ENCODE results near the gene DNAJB14.
A peak's percentile ranks its signal among the peaks of the same experiment; 100 is the strongest.
"Not testable (repeated sequence)": the region's sequence is repeated elsewhere in the genome, so short reads cannot be mapped to it uniquely, and the experiment has no call there.

The DNAJB14 gene

GRCh38 chr4:99946356-99947189, at the start of gene DNAJB14:
TSS of gene DNAJB14 (minus strand) at chr4:99946618. CDS start at chr4:99946571, 47 bp downstream.
- Mint-ChIP-seq H3K27ac (peak within 1 kb of the TSS; percentile 99), H3K27me3 (ENCODE audit: low read depth) (no peaks in the 10 kb centered on the region), H3K9me3 (peaks cover 8% of the 10 kb centered on the region), H3K4me3 (peak within 1 kb of the TSS; percentile 99), H3K4me1 (ENCODE audit: low read depth) (peaks cover 33% of the 10 kb centered on the region), H3K36me3 (ENCODE audit: low read depth) (peaks cover 39% of the 10 kb centered on the region)
- peak; percentile 84 for DNase-seq (ENCODE audit: low spot score)

- DNase-seq (ENCODE audit: low spot score), result no peak
- H3K27ac Mint-ChIP-seq, result no peak overlapping the region
- peaks cover 12% of the 10 kb centered on the region for H3K27me3 Mint-ChIP-seq (ENCODE audit: low read depth)
- H3K36me3 Mint-ChIP-seq (ENCODE audit: low read depth), result no peaks in the 10 kb centered on the region
- no peak overlapping the region for H3K4me3 Mint-ChIP-seq
- H3K9me3 Mint-ChIP-seq, result no peaks in the 10 kb centered on the region
- no peaks in the 10 kb centered on the region for H3K4me1 Mint-ChIP-seq (ENCODE audit: low read depth)
Observed at GRCh38 chr4:99991741-99992140, 45.3 kb upstream of the DNAJB14 start.

- Mint-ChIP-seq H3K36me3 (ENCODE audit: low read depth) (no peaks in the 10 kb centered on the region), H3K27me3 (ENCODE audit: low read depth) (peaks cover 16% of the 10 kb centered on the region), H3K9me3 (no peaks in the 10 kb centered on the region), H3K27ac (no peak overlapping the region), H3K4me3 (no peak overlapping the region), H3K4me1 (ENCODE audit: low read depth) (no peaks in the 10 kb centered on the region)
- DNase-seq (ENCODE audit: low spot score), result no peak
Observed at GRCh38 chr4:99987681-99988080, 41.3 kb upstream of the DNAJB14 start.

GRCh38 chr4:99986792-99987191, 40.4 kb upstream of the DNAJB14 start:
- no peaks in the 10 kb centered on the region for H3K36me3 Mint-ChIP-seq (ENCODE audit: low read depth)
- H3K9me3 Mint-ChIP-seq, result no peaks in the 10 kb centered on the region
- H3K4me1 Mint-ChIP-seq (ENCODE audit: low read depth), result no peaks in the 10 kb centered on the region
- DNase-seq (ENCODE audit: low spot score), result no peak
- no peak overlapping the region for H3K27ac Mint-ChIP-seq
- peaks cover 19% of the 10 kb centered on the region for H3K27me3 Mint-ChIP-seq (ENCODE audit: low read depth)
- no peak overlapping the region for H3K4me3 Mint-ChIP-seq

- no peak for DNase-seq (ENCODE audit: low spot score)
- Mint-ChIP-seq H3K4me3 (no peak overlapping the region), H3K27ac (no peak overlapping the region), H3K27me3 (ENCODE audit: low read depth) (peaks cover 26% of the 10 kb centered on the region), H3K9me3 (no peaks in the 10 kb centered on the region), H3K36me3 (ENCODE audit: low read depth) (no peaks in the 10 kb centered on the region), H3K4me1 (ENCODE audit: low read depth) (no peaks in the 10 kb centered on the region)
Observed at GRCh38 chr4:99983289-99983943, 37.0 kb upstream of the DNAJB14 start.

- Mint-ChIP-seq H3K4me1 (ENCODE audit: low read depth) (no peaks in the 10 kb centered on the region), H3K27me3 (ENCODE audit: low read depth) (peaks cover 38% of the 10 kb centered on the region), H3K27ac (no peak overlapping the region), H3K36me3 (ENCODE audit: low read depth) (no peaks in the 10 kb centered on the region), H3K4me3 (no peak overlapping the region), H3K9me3 (no peaks in the 10 kb centered on the region)
- DNase-seq (ENCODE audit: low spot score), result no peak
Observed at GRCh38 chr4:99979872-99980271, 33.5 kb upstream of the DNAJB14 start.

GRCh38 chr4:99971453-99972111, 25.2 kb upstream of the DNAJB14 start:
- DNase-seq (ENCODE audit: low spot score), result no peak
- no peak overlapping the region for H3K4me3 Mint-ChIP-seq
- no peaks in the 10 kb centered on the region for H3K9me3 Mint-ChIP-seq
- H3K36me3 Mint-ChIP-seq (ENCODE audit: low read depth), result no peaks in the 10 kb centered on the region
- H3K4me1 Mint-ChIP-seq (ENCODE audit: low read depth), result peaks cover 3% of the 10 kb centered on the region
- H3K27ac Mint-ChIP-seq, result no peak overlapping the region
- H3K27me3 Mint-ChIP-seq (ENCODE audit: low read depth), result peaks cover 44% of the 10 kb centered on the region

- Mint-ChIP-seq H3K36me3 (ENCODE audit: low read depth) (peaks cover 1% of the 10 kb centered on the region), H3K4me1 (ENCODE audit: low read depth) (peaks cover 22% of the 10 kb centered on the region), H3K4me3 (no peak overlapping the region), H3K9me3 (no peaks in the 10 kb centered on the region), H3K27me3 (ENCODE audit: low read depth) (peaks cover 22% of the 10 kb centered on the region), H3K27ac (no peak overlapping the region)
- DNase-seq (ENCODE audit: low spot score), result no peak
Observed at GRCh38 chr4:99968330-99968729, 21.9 kb upstream of the DNAJB14 start.

GRCh38 chr4:99966692-99967091, 20.3 kb upstream of the DNAJB14 start:
- DNase-seq (ENCODE audit: low spot score), result no peak
- peaks cover 1% of the 10 kb centered on the region for H3K36me3 Mint-ChIP-seq (ENCODE audit: low read depth)
- no peak overlapping the region for H3K27ac Mint-ChIP-seq
- H3K27me3 Mint-ChIP-seq (ENCODE audit: low read depth), result peaks cover 9% of the 10 kb centered on the region
- H3K9me3 Mint-ChIP-seq, result no peaks in the 10 kb centered on the region
- no peak overlapping the region for H3K4me3 Mint-ChIP-seq
- peaks cover 24% of the 10 kb centered on the region for H3K4me1 Mint-ChIP-seq (ENCODE audit: low read depth)

- Mint-ChIP-seq H3K36me3 (ENCODE audit: low read depth) (peaks cover 1% of the 10 kb centered on the region), H3K27ac (peak overlapping the region; percentile 46), H3K9me3 (no peaks in the 10 kb centered on the region), H3K4me1 (ENCODE audit: low read depth) (peaks cover 28% of the 10 kb centered on the region), H3K27me3 (ENCODE audit: low read depth) (peaks cover 9% of the 10 kb centered on the region), H3K4me3 (peak overlapping the region; percentile 62)
- no peak for DNase-seq (ENCODE audit: low spot score)
Observed at GRCh38 chr4:99965674-99966350, 19.4 kb upstream of the DNAJB14 start.

- H3K4me3 Mint-ChIP-seq, result peak overlapping the region; percentile 48
- H3K27ac Mint-ChIP-seq, result no peak overlapping the region
- H3K27me3 Mint-ChIP-seq (ENCODE audit: low read depth), result peaks cover 9% of the 10 kb centered on the region
- H3K36me3 Mint-ChIP-seq (ENCODE audit: low read depth), result peaks cover 1% of the 10 kb centered on the region
- H3K9me3 Mint-ChIP-seq, result no peaks in the 10 kb centered on the region
- DNase-seq (ENCODE audit: low spot score), result no peak
- peaks cover 32% of the 10 kb centered on the region for H3K4me1 Mint-ChIP-seq (ENCODE audit: low read depth)
Observed at GRCh38 chr4:99965173-99965572, 18.8 kb upstream of the DNAJB14 start.

- DNase-seq (ENCODE audit: low spot score), result no peak
- H3K27ac Mint-ChIP-seq, result no peak overlapping the region
- peaks cover 8% of the 10 kb centered on the region for H3K36me3 Mint-ChIP-seq (ENCODE audit: low read depth)
- peaks cover 4% of the 10 kb centered on the region for H3K27me3 Mint-ChIP-seq (ENCODE audit: low read depth)
- H3K4me3 Mint-ChIP-seq, result no peak overlapping the region
- peaks cover 31% of the 10 kb centered on the region for H3K4me1 Mint-ChIP-seq (ENCODE audit: low read depth)
- H3K9me3 Mint-ChIP-seq, result peaks cover 6% of the 10 kb centered on the region
Observed at GRCh38 chr4:99961711-99962110, 15.3 kb upstream of the DNAJB14 start.

- Mint-ChIP-seq H3K4me1 (ENCODE audit: low read depth) (peaks cover 22% of the 10 kb centered on the region), H3K9me3 (peaks cover 11% of the 10 kb centered on the region), H3K27ac (no peak overlapping the region), H3K4me3 (no peak overlapping the region), H3K27me3 (ENCODE audit: low read depth) (peaks cover 4% of the 10 kb centered on the region), H3K36me3 (ENCODE audit: low read depth) (peaks cover 8% of the 10 kb centered on the region)
- no peak for DNase-seq (ENCODE audit: low spot score)
Observed at GRCh38 chr4:99960648-99961047, 14.2 kb upstream of the DNAJB14 start.

GRCh38 chr4:99958207-99958606, 11.8 kb upstream of the DNAJB14 start:
- H3K4me3 Mint-ChIP-seq; H3K36me3 Mint-ChIP-seq (ENCODE audit: low read depth); H3K27me3 Mint-ChIP-seq (ENCODE audit: low read depth); DNase-seq (ENCODE audit: low spot score); H3K27ac Mint-ChIP-seq; H3K4me1 Mint-ChIP-seq (ENCODE audit: low read depth): not testable (repeated sequence)
- H3K9me3 Mint-ChIP-seq, result peaks cover 11% of the 10 kb centered on the region

All from T-helper 2 cell treated with Interferon-gamma antibody and Interleukin-4, amounts not matched to agents 5 μg/mL and 100 μg/mL, for 36 hours (primary cell).